Calu3 (cell line): ENCODE results near the gene RFTN1. TPM values are rescaled to one million over a fixed set of nuclear protein-coding genes. Genes with fewer than 3 reads are reported as not detected.

ENCODE experiments used
- BruUV-seq: library from RNA; stranded (reverse); fragments of 400-500 nt; replicated peaks from 2 replicates; lab custom pipeline; 2021; lab: Mats Ljungman, UMichigan
- CTCF ChIA-PET: fragments of 300-600 bp; sonication (Branson Sonifier 250); formaldehyde crosslinking; loops from one replicate; lab custom pipeline; 2022; ENCODE audit warnings: antibody characterized with exemption; lab: Charles Lee
- DNase-seq: peaks from one replicate; pipeline ENCODE4 v3.0.0; 2022
- H3K27ac Mint-ChIP-seq: one replicate; pipeline ENCODE4 v1.8.0; 2022; ENCODE audit warnings: mixed read lengths; ENCODE audit not compliant: unreplicated experiment
- H3K27me3 Mint-ChIP-seq: one replicate; pipeline ENCODE4 v1.8.0; 2022; ENCODE audit warnings: mixed read lengths; ENCODE audit not compliant: unreplicated experiment
- H3K36me3 Mint-ChIP-seq: one replicate; pipeline ENCODE4 v1.8.0; 2022; ENCODE audit warnings: mild to moderate bottlenecking, moderate library complexity, mixed read lengths; ENCODE audit not compliant: insufficient read depth, unreplicated experiment
- H3K4me1 Mint-ChIP-seq: one replicate; pipeline ENCODE4 v1.8.0; 2022; ENCODE audit warnings: mild to moderate bottlenecking, low read depth, mixed read lengths; ENCODE audit not compliant: unreplicated experiment
- H3K4me3 Mint-ChIP-seq: one replicate; pipeline ENCODE4 v1.8.0; 2022; ENCODE audit warnings: mild to moderate bottlenecking, low read depth, moderate library complexity, mixed read lengths; ENCODE audit not compliant: unreplicated experiment
- H3K9me3 Mint-ChIP-seq: one replicate; pipeline ENCODE4 v1.8.0; 2022; ENCODE audit warnings: low read depth, mixed read lengths; ENCODE audit not compliant: unreplicated experiment
- CTCF ChIP-seq: fragments of 200-600 bp; IDR thresholded peaks from one replicate; pipeline ENCODE4 v1.8.0; 2022; ENCODE audit warnings: antibody characterized with exemption; ENCODE audit not compliant: unreplicated experiment
- intact Hi-C: fragments of 100-400 bp; cut with micrococcal nuclease; formaldehyde crosslinking; loops from one replicate; pipeline ENCODE4 v1.10.0; 2022; ENCODE audit not compliant: unreplicated experiment
- total RNA-seq: library from RNA; stranded (reverse); gene quantifications from 2 replicates; pipeline ENCODE4 v1.2.3, GENCODE V29; 2022

The RFTN1 gene
- total RNA-seq, 1 experiment from 2014 or later, result 1.6 TPM

GRCh38 chr3:16548721-16549120, 35.2 kb upstream of the RFTN1 start:
- Mint-ChIP-seq H3K27me3 (peaks cover 67% of the 10 kb centered on the region), H3K4me1 (peaks cover 5% of the 10 kb centered on the region), H3K9me3 (no peaks in the 10 kb centered on the region), H3K36me3 (no peaks in the 10 kb centered on the region), H3K4me3 (no peak overlapping the region), H3K27ac (no peak overlapping the region)
- no peak for DNase-seq
- BruUV-seq, result no TSS peak
- TF ChIP-seq CTCF, result no peak
- intact Hi-C loops, result no loop called here
- CTCF ChIA-PET, result no interaction called here

- CTCF ChIA-PET, result interaction anchor here (1.0 kb wide), 1 partner anchor 300 kb away, joined by 3 read pairs; no protein-coding TSS in a partner anchor
- intact Hi-C loops, result no loop called here
- Mint-ChIP-seq H3K9me3 (no peaks in the 10 kb centered on the region), H3K27ac (no peak overlapping the region), H3K4me1 (peaks cover 5% of the 10 kb centered on the region), H3K36me3 (no peaks in the 10 kb centered on the region), H3K4me3 (no peak overlapping the region), H3K27me3 (peaks cover 75% of the 10 kb centered on the region)
- BruUV-seq, result no TSS peak
- DNase-seq, result no peak
- TF ChIP-seq CTCF, result no peak
Measured at GRCh38 chr3:16547561-16548357, 34.3 kb upstream of the RFTN1 start.

- H3K27me3 Mint-ChIP-seq, result peaks cover 74% of the 10 kb centered on the region
- no peak for TF ChIP-seq CTCF
- BruUV-seq, result no TSS peak
- no peaks in the 10 kb centered on the region for H3K36me3 Mint-ChIP-seq
- CTCF ChIA-PET, result interaction anchor here (1.0 kb wide), 1 partner anchor 298 kb away, joined by 3 read pairs; no protein-coding TSS in a partner anchor
- no peak overlapping the region for H3K4me3 Mint-ChIP-seq
- H3K4me1 Mint-ChIP-seq, result peaks cover 5% of the 10 kb centered on the region
- H3K9me3 Mint-ChIP-seq, result no peaks in the 10 kb centered on the region
- H3K27ac Mint-ChIP-seq, result no peak overlapping the region
- intact Hi-C loops, result no loop called here
- DNase-seq, result no peak
Measured at GRCh38 chr3:16546186-16547010, 32.9 kb upstream of the RFTN1 start.

- no peaks in the 10 kb centered on the region for H3K9me3 Mint-ChIP-seq
Measured at GRCh38 chr3:16545413-16546185, 32.1 kb upstream of the RFTN1 start.

More at GRCh38 chr3:16545413-16546185, 32.1 kb upstream of the RFTN1 start:
- H3K4me3 Mint-ChIP-seq, result no peak overlapping the region
- TF ChIP-seq CTCF, result no peak
- no peaks in the 10 kb centered on the region for H3K36me3 Mint-ChIP-seq
- H3K27me3 Mint-ChIP-seq, result peaks cover 82% of the 10 kb centered on the region
- no peak for DNase-seq
- intact Hi-C loops, result no loop called here
- CTCF ChIA-PET, result interaction anchor here (0.6 kb wide), 1 partner anchor 257 kb away, joined by 3 read pairs; no protein-coding TSS in a partner anchor
- no TSS peak for BruUV-seq
- no peak overlapping the region for H3K27ac Mint-ChIP-seq
- H3K4me1 Mint-ChIP-seq, result no peaks in the 10 kb centered on the region
